Bronchial epithelial cell (primary cell): ENCODE measurements around the gene TXNL4A. TPM values are rescaled to one million over a fixed set of nuclear protein-coding genes. Genes with fewer than 3 reads are reported as not detected.
A peak's percentile ranks its signal among the peaks of the same experiment; 100 is the strongest.

ENCODE experiments used
- DNase-seq: peaks from one replicate; pipeline ENCODE4 v3.0.0-alpha.2; 2010; ENCODE audit warnings: low read depth
- FAIRE-seq: peaks from 2 replicates; lab custom pipeline; 2011; peaks lifted over from hg19 to GRCh38; lab: Jason Lieb, UNC
- H3K27me3 ChIP-seq: 2 replicates; pipeline ENCODE4 v1.5.1; 2011; ENCODE audit warnings: low read length; ENCODE audit not compliant: control insufficient read depth, insufficient read depth
- H3K36me3 ChIP-seq: 2 replicates; pipeline ENCODE4 v1.5.1; 2011; ENCODE audit warnings: low read length; ENCODE audit not compliant: control insufficient read depth, insufficient read depth
- H3K4me3 ChIP-seq: 2 replicates; pipeline ENCODE4 v1.5.1; 2011; ENCODE audit warnings: mild to moderate bottlenecking, low read depth, low read length, control low read depth
- total RNA-seq: library from RNA; depleted of rRNA; stranded (reverse); fragments of >200 nt; gene quantifications from 2 replicates; pipeline ENCODE4 v1.2.1, GENCODE V29; 2014
- TF ChIP-seq, protein P1 (sequence below): IDR thresholded peaks from 2 replicates; pipeline ENCODE4 v1.5.1; 2011; ENCODE audit warnings: mild to moderate bottlenecking, moderate library complexity, low read length, control low read depth, inconsistent platforms; ENCODE audit not compliant: insufficient read depth, severe bottlenecking

The TXNL4A gene
- total RNA-seq, 1 donor from 2014 or later, result 44.0 TPM

DNA sequence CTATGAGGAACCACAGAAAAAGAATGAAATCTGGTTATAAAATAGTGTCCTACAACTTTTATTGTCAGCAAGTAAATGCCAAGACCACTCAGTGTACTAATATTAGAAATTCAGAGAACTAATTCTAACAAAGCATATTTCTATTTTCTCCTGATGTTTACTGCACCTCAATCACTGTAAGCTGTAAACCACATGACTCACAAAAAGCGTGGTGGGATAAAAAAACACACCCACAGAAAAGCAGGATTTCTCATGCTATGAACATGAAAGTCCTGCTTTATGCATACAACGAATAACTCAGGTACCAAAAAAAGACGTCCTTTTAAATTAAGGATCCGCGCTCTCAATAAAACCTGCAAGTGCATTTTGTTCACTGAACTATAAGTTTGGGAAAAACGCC lies 797 bp downstream of the TXNL4A start:
- Histone ChIP-seq H3K36me3 (peaks cover 5% of the 10 kb centered on the region), H3K4me3 (peak overlapping the region; percentile 98), H3K27me3 (no peaks in the 10 kb centered on the region)
- peak; percentile 52 for DNase-seq
- TF ChIP-seq, protein P1, sequence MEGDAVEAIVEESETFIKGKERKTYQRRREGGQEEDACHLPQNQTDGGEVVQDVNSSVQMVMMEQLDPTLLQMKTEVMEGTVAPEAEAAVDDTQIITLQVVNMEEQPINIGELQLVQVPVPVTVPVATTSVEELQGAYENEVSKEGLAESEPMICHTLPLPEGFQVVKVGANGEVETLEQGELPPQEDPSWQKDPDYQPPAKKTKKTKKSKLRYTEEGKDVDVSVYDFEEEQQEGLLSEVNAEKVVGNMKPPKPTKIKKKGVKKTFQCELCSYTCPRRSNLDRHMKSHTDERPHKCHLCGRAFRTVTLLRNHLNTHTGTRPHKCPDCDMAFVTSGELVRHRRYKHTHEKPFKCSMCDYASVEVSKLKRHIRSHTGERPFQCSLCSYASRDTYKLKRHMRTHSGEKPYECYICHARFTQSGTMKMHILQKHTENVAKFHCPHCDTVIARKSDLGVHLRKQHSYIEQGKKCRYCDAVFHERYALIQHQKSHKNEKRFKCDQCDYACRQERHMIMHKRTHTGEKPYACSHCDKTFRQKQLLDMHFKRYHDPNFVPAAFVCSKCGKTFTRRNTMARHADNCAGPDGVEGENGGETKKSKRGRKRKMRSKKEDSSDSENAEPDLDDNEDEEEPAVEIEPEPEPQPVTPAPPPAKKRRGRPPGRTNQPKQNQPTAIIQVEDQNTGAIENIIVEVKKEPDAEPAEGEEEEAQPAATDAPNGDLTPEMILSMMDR, result no peak
- FAIRE-seq, result no peak

DNA sequence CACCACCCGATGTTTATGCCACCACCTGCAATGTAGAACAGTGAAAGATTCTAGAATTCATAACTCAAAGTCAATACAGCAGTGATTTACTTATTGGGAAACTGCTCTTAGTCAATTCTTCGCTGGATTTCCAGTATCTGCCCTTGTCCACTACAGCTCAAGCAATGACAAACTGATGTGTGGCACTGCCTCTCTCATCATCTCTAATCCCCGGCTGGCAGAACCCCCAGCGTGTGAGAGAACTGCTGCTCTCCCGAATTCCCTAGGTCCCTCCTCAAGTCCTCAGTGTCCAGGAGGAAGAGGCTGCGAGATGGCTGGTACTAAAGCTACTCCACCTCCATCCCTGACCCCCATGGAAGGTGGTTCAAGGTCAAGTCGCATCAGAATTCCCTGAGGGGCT lies 1.6 kb downstream of the TXNL4A start:
- Histone ChIP-seq H3K4me3 (peak overlapping the region; percentile 98), H3K36me3 (peaks cover 9% of the 10 kb centered on the region), H3K27me3 (no peaks in the 10 kb centered on the region)
- DNase-seq (no peak), FAIRE-seq (no peak)
- TF ChIP-seq, protein P1, result no peak

DNA sequence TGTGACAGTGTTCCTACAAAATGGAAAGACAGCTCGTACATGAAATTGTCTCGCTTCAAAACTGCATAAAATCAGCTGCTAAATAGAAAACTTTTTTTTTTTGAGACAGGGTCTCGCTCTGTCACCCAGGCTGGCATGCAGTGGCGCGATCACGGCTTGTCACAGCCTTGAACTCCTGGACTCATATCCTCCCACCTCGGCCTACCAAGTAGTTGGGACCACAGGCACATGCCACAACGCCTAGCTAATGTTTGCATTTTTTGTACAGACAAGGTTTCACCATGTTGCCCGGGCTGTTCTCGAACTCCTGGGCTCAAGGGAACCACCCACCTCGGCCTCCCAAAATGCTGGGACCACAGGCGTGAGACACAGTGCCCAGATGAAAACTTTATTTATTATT lies 3.2 kb downstream of the TXNL4A start:
- DNase-seq, result no peak
- TF ChIP-seq, protein P1, result no peak
- H3K36me3 ChIP-seq, result peaks cover 9% of the 10 kb centered on the region
- H3K4me3 ChIP-seq, result no peak overlapping the region
- no peaks in the 10 kb centered on the region for H3K27me3 ChIP-seq
- no peak for FAIRE-seq

DNA sequence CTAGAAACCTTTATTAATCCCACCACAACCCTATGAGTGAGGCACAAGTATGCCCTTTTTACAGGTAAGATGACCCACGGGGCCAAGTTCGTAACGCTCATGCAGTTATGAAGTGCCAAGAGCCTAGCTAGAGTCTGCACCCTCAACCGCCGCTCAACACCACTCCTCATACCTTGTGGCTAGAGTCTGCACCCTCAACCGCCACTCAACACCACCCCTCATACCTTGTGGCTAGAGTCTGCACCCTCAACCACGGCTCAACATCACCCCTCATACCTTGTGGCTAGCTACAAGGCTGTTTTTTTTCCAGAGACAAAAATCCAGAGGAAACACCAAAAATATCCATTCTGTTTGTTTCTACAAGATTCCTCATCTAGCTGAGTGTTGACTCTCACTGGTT lies 4.6 kb downstream of the TXNL4A start:
- TF ChIP-seq, protein P1, result no peak

DNA sequence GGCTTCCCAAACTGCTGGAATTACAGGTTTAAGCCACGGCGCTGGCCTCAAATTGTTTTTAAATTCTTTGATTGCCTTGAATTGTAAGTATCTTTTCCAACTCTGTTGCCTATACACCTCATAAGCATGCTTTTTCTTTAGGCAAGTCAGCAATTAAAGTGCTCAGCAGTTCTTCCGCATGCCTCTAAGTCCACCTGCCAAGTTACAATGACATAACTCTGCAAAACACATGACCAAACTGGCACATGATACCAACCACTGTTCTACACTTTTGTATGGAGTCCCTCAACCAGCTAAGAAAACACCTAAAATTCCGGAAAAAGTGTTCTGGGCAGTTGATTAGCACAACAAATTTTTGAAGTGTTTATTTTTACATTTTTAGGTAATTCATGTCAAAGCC lies 5.1 kb downstream of the TXNL4A start:
- no peak for FAIRE-seq

More for the DNA sequence above, 4.6 kb downstream of the TXNL4A start:
- no peaks in the 10 kb centered on the region for H3K27me3 ChIP-seq
- H3K36me3 ChIP-seq, result peaks cover 15% of the 10 kb centered on the region
- DNase-seq, result no peak
- no peak for FAIRE-seq
- H3K4me3 ChIP-seq, result no peak overlapping the region

More for the DNA sequence above, 5.1 kb downstream of the TXNL4A start:
- TF ChIP-seq, protein P1, result no peak
- peaks cover 15% of the 10 kb centered on the region for H3K36me3 ChIP-seq
- H3K27me3 ChIP-seq, result no peaks in the 10 kb centered on the region
- DNase-seq, result peak; percentile 41
- H3K4me3 ChIP-seq, result no peak overlapping the region
